Vagina (tissue), 2 donors: ENCODE measurements around the gene ANKRD10.

Source experiments
- POLR2AphosphoS5 ChIP-seq, 2 donors: sonication (generic); formaldehyde crosslinking; IDR thresholded peaks; one replicate each; pipeline ENCODE4 v1.9.0; 2017; ENCODE audit warnings: antibody characterized with exemption in 2 of 2, mild to moderate bottlenecking in 2 of 2, low read depth in 1 of 2; ENCODE audit not compliant: insufficient read depth in 1 of 2
- TF ChIP-seq, protein P1 (sequence below), 3 experiments: fragments of 450-650 bp in 2 of 3; fragments of 200-600 bp in 1 of 3; sonication (generic) in 1 of 3; IDR thresholded peaks; one replicate each; pipeline ENCODE4 v1.5.1; 2017 to 2019; ENCODE audit warnings: antibody characterized with exemption in 3 of 3, mild to moderate bottlenecking in 2 of 3, moderate library complexity in 2 of 3

DNA sequence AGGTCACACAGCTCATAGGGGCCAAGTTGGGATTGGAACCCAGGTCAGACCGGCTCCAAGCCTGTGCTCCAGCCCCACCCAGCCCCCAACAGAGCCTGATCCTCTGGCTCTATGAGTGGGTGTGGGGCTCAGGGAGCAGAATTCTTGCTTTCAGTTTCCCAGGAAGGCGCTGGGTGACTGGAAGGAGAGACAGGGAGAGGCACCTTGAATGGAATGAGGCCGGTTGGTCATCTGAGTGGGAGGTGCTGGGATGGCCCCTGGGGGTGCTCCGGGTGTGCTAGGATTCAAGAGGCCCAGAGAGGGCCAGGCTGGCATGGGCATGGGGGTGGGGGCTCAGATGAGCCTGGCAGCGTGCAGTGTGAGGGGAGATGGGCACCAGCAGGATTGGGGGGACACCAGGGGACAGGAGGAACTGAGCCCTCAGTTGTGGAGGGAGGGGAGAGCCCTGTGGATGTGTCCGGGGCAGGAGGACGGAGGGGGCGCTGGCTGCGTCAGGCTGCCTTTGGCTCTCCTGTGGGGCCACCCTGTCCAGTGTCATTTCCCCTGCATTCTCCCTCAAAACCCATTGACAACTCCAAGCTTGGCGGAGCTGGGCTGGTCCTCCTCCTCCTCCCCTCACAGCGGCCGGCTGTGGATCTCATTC, 31.2 kb upstream of the ANKRD10 start:
- TF ChIP-seq, protein P1, sequence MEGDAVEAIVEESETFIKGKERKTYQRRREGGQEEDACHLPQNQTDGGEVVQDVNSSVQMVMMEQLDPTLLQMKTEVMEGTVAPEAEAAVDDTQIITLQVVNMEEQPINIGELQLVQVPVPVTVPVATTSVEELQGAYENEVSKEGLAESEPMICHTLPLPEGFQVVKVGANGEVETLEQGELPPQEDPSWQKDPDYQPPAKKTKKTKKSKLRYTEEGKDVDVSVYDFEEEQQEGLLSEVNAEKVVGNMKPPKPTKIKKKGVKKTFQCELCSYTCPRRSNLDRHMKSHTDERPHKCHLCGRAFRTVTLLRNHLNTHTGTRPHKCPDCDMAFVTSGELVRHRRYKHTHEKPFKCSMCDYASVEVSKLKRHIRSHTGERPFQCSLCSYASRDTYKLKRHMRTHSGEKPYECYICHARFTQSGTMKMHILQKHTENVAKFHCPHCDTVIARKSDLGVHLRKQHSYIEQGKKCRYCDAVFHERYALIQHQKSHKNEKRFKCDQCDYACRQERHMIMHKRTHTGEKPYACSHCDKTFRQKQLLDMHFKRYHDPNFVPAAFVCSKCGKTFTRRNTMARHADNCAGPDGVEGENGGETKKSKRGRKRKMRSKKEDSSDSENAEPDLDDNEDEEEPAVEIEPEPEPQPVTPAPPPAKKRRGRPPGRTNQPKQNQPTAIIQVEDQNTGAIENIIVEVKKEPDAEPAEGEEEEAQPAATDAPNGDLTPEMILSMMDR (IDR thresholded peaks at IDR 0.05), result no peak
- no peak for TF ChIP-seq POLR2AphosphoS5 (IDR thresholded peaks at IDR 0.05; ENCODE audit: insufficient read depth in 1 of 2, low read depth in 1 of 2)
